ENCODE results near the gene MTUS2.

The MTUS2 gene

GRCh38 chr13:29539856-29540255, 719.7 kb downstream of the MTUS2 start:
- TF ChIP-seq CTCF (IDR thresholded peaks at IDR 0.05) (no peak), ZFX (IDR thresholded peaks at IDR 0.05; ENCODE audit: borderline replicate concordance) (no peak)
- no peak overlapping the region for H3K27ac ChIP-seq

GRCh38 chr13:29540334-29540733, 720.2 kb downstream of the MTUS2 start:
- H3K27ac ChIP-seq = no peak overlapping the region
- TF ChIP-seq ZFX (IDR thresholded peaks at IDR 0.05; ENCODE audit: borderline replicate concordance) (no peak), CTCF (IDR thresholded peaks at IDR 0.05) (no peak)

- TF ChIP-seq ZFX (IDR thresholded peaks at IDR 0.05; ENCODE audit: borderline replicate concordance) (no peak), CTCF (IDR thresholded peaks at IDR 0.05) (no peak)
- no peak overlapping the region for H3K27ac ChIP-seq
Observed at GRCh38 chr13:29540799-29541198, 720.7 kb downstream of the MTUS2 start.

GRCh38 chr13:29541400-29541799, 721.3 kb downstream of the MTUS2 start:
- no peak overlapping the region for H3K27ac ChIP-seq
- TF ChIP-seq CTCF (IDR thresholded peaks at IDR 0.05) = no peak
- no peak for TF ChIP-seq ZFX (IDR thresholded peaks at IDR 0.05; ENCODE audit: borderline replicate concordance)

- no peak overlapping the region for H3K27ac ChIP-seq
- TF ChIP-seq ZFX (IDR thresholded peaks at IDR 0.05; ENCODE audit: borderline replicate concordance) (no peak), CTCF (IDR thresholded peaks at IDR 0.05) (no peak)
Observed at GRCh38 chr13:29542381-29542780, 722.2 kb downstream of the MTUS2 start.

GRCh38 chr13:29543230-29544215, 723.4 kb downstream of the MTUS2 start:
- no peak for TF ChIP-seq ZFX (IDR thresholded peaks at IDR 0.05; ENCODE audit: borderline replicate concordance)
- TF ChIP-seq CTCF (IDR thresholded peaks at IDR 0.05) = no peak
- H3K27ac ChIP-seq = no peak overlapping the region

GRCh38 chr13:29545988-29546387, 725.8 kb downstream of the MTUS2 start:
- no peak overlapping the region for H3K27ac ChIP-seq

More at GRCh38 chr13:29545988-29546387, 725.8 kb downstream of the MTUS2 start:
- TF ChIP-seq ZFX (IDR thresholded peaks at IDR 0.05; ENCODE audit: borderline replicate concordance) (no peak), CTCF (IDR thresholded peaks at IDR 0.05) (no peak)

Data from 22Rv1 (cell line).